HL-60 (cell line): ENCODE data around the gene HYAL2.

Experiments used
- CTCF ChIP-seq: IDR thresholded peaks from one replicate; pipeline ENCODE4 v1.5.1; 2011; ENCODE audit warnings: low read length, control low read depth, inconsistent platforms; ENCODE audit not compliant: insufficient read depth
- GABPA ChIP-seq: IDR thresholded peaks from 2 replicates; pipeline ENCODE4 v1.6.1; 2012; ENCODE audit warnings: low read depth

GRCh38 chr3:50323092-50323600 is 601 bp upstream of the HYAL2 start:
- no peak for TF ChIP-seq CTCF
- no peak for TF ChIP-seq GABPA
